MM.1S (cell line): ENCODE results near the gene SH2D7.

Experiments
- DNase-seq: peaks from one replicate; pipeline ENCODE4 v3.0.0-alpha.2; 2015
- H2AFZ ChIP-seq: fragments of 300-600 bp; sonication (generic); 2 replicates; pipeline ENCODE4 v1.6.0; 2016; ENCODE audit warnings: antibody characterized with exemption, low read length
- H3F3A ChIP-seq: fragments of 300-600 bp; sonication (generic); 2 replicates; pipeline ENCODE4 v1.6.1; 2016; ENCODE audit warnings: mild to moderate bottlenecking, antibody characterized with exemption, low read length, moderate library complexity, mixed read lengths; ENCODE audit not compliant: insufficient read depth
- H3K27ac ChIP-seq: fragments of 300-600 bp; sonication (generic); 2 replicates; pipeline ENCODE4 v1.5.1; 2016; ENCODE audit warnings: mild to moderate bottlenecking, low read length
- H3K27me3 ChIP-seq: fragments of 300-600 bp; sonication (generic); replicated peaks from 2 replicates; pipeline ENCODE4 v1.6.0; 2016; ENCODE audit warnings: low read length; ENCODE audit not compliant: insufficient read depth
- H3K36me3 ChIP-seq: fragments of 300-600 bp; sonication (generic); replicated peaks from 2 replicates; pipeline ENCODE4 v1.6.1; 2016; ENCODE audit warnings: mild to moderate bottlenecking, low read length, mixed read lengths; ENCODE audit not compliant: insufficient read depth
- H3K4me1 ChIP-seq: fragments of 300-600 bp; sonication (generic); 2 replicates; pipeline ENCODE4 v1.6.1; 2016; ENCODE audit warnings: low read length, mixed read lengths
- H3K4me2 ChIP-seq: fragments of 300-600 bp; sonication (generic); 2 replicates; pipeline ENCODE4 v1.6.0; 2016; ENCODE audit warnings: low read depth, low read length
- H3K4me3 ChIP-seq: fragments of 300-600 bp; sonication (generic); 2 replicates; pipeline ENCODE4 v1.5.1; 2016; ENCODE audit warnings: low read length, mixed read lengths
- H3K79me2 ChIP-seq: fragments of 300-600 bp; sonication (generic); 2 replicates; pipeline ENCODE4 v1.6.1; 2016; ENCODE audit warnings: mixed run types, low read length, mixed read lengths
- H3K9ac ChIP-seq: fragments of 300-600 bp; sonication (generic); 2 replicates; pipeline ENCODE4 v1.6.1; 2016; ENCODE audit warnings: low read length, mixed read lengths
- H3K9me2 ChIP-seq: fragments of 300-600 bp; sonication (generic); replicated peaks from 2 replicates; pipeline ENCODE4 v1.6.1; 2016; ENCODE audit warnings: mild to moderate bottlenecking, low read length, mixed read lengths; ENCODE audit not compliant: insufficient read depth
- H3K9me3 ChIP-seq: fragments of 300-600 bp; sonication (generic); replicated peaks from 2 replicates; pipeline ENCODE4 v1.6.1; 2016; ENCODE audit warnings: mild to moderate bottlenecking, low read length, mixed read lengths; ENCODE audit not compliant: insufficient read depth
- H4K20me1 ChIP-seq: fragments of 300-600 bp; sonication (generic); 2 replicates; pipeline ENCODE4 v1.6.1; 2016; ENCODE audit warnings: mild to moderate bottlenecking, low read length, moderate library complexity, mixed read lengths; ENCODE audit not compliant: insufficient read depth
- EZH2 ChIP-seq: fragments of 300-600 bp; sonication (generic); optimal IDR thresholded peaks from 2 replicates; pipeline ENCODE3; 2017; ENCODE audit warnings: low read depth, mild to moderate bottlenecking, antibody characterized with exemption, low read length, mixed read lengths
- EZH2phosphoT487 ChIP-seq: fragments of 300-600 bp; sonication (generic); IDR thresholded peaks from 2 replicates; pipeline ENCODE4 v1.6.1; 2018; ENCODE audit warnings: antibody characterized with exemption, low read length
- TF ChIP-seq, protein P1 (sequence below): fragments of 300-600 bp; sonication (generic); IDR thresholded peaks from 2 replicates; pipeline ENCODE4 v1.5.1; 2016; ENCODE audit warnings: antibody characterized with exemption, low read length, mixed read lengths

Gene SH2D7

DNA sequence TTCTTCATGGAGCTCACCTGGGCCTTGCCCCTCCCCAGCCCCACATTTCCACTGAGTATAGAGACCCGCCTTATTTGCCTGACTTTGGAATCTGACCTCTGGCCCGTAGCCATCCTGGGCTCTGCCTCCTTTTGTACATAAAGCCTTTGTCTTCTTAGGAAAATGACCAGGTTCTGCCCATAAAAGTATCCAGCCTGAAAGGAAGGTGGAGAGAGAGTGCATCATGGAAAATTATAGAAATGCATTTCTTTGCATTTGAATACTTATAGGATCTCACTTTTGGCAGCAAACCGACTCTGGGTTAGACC is 3.6 kb upstream of the SH2D7 start:
- H3K9ac ChIP-seq = no peak overlapping the region
- TF ChIP-seq, protein P1, sequence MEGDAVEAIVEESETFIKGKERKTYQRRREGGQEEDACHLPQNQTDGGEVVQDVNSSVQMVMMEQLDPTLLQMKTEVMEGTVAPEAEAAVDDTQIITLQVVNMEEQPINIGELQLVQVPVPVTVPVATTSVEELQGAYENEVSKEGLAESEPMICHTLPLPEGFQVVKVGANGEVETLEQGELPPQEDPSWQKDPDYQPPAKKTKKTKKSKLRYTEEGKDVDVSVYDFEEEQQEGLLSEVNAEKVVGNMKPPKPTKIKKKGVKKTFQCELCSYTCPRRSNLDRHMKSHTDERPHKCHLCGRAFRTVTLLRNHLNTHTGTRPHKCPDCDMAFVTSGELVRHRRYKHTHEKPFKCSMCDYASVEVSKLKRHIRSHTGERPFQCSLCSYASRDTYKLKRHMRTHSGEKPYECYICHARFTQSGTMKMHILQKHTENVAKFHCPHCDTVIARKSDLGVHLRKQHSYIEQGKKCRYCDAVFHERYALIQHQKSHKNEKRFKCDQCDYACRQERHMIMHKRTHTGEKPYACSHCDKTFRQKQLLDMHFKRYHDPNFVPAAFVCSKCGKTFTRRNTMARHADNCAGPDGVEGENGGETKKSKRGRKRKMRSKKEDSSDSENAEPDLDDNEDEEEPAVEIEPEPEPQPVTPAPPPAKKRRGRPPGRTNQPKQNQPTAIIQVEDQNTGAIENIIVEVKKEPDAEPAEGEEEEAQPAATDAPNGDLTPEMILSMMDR = no peak
- TF ChIP-seq EZH2 (no peak), EZH2phosphoT487 (no peak)
- H3K4me2 ChIP-seq = no peak overlapping the region
- no peak overlapping the region for H2AFZ ChIP-seq
- H3K9me3 ChIP-seq = no peaks in the 10 kb centered on the region
- no peaks in the 10 kb centered on the region for H4K20me1 ChIP-seq
- H3K4me3 ChIP-seq = no peak overlapping the region
- H3K9me2 ChIP-seq = no peaks in the 10 kb centered on the region
- no peaks in the 10 kb centered on the region for H3F3A ChIP-seq
- peaks cover 22% of the 10 kb centered on the region for H3K4me1 ChIP-seq
- no peak for DNase-seq
- H3K79me2 ChIP-seq = no peaks in the 10 kb centered on the region
- no peaks in the 10 kb centered on the region for H3K36me3 ChIP-seq
- H3K27ac ChIP-seq = no peak overlapping the region
- H3K27me3 ChIP-seq = no peaks in the 10 kb centered on the region

DNA sequence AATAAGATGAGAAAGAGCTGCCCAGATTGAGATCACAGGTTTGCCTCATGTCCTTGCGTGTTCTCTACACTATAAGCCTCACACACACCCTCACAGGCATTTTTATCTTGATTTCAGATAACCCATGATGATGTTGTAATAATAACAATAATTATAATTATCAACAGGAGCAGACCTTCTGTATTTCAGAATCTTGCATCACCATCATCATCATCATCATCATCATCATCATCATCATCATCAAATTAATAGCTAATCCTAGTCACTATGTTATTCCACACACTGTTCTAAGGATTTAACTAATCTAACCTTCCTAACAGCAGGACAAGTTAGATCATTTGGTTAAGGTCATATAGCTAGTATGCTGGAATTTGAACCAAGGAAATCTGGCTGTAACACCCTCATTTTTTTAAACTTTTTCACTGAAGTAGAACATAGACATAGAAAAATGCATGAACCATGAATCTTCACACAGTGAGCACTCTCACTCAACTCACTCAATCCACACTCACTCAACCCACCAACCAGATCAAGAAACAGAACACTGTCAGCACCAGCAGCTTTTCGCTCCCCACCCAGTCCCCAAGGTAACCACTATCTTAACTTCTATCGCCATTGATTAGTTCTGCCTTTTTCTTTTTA is 1.8 kb upstream of the SH2D7 start:
- H3K9me2 ChIP-seq = no peaks in the 10 kb centered on the region
- no peaks in the 10 kb centered on the region for H3K79me2 ChIP-seq
- no peaks in the 10 kb centered on the region for H3K9me3 ChIP-seq
- H3K36me3 ChIP-seq = no peaks in the 10 kb centered on the region
- DNase-seq = no peak
- H3K4me3 ChIP-seq = no peak overlapping the region
- H2AFZ ChIP-seq = no peak overlapping the region
- H4K20me1 ChIP-seq = no peaks in the 10 kb centered on the region
- no peak overlapping the region for H3K27ac ChIP-seq
- H3K27me3 ChIP-seq = no peaks in the 10 kb centered on the region
- no peak overlapping the region for H3K9ac ChIP-seq
- TF ChIP-seq EZH2phosphoT487 = no peak
- TF ChIP-seq EZH2 = no peak
- TF ChIP-seq, protein P1 = no peak
- H3K4me2 ChIP-seq = no peak overlapping the region
- peaks cover 11% of the 10 kb centered on the region for H3K4me1 ChIP-seq
- no peaks in the 10 kb centered on the region for H3F3A ChIP-seq

DNA sequence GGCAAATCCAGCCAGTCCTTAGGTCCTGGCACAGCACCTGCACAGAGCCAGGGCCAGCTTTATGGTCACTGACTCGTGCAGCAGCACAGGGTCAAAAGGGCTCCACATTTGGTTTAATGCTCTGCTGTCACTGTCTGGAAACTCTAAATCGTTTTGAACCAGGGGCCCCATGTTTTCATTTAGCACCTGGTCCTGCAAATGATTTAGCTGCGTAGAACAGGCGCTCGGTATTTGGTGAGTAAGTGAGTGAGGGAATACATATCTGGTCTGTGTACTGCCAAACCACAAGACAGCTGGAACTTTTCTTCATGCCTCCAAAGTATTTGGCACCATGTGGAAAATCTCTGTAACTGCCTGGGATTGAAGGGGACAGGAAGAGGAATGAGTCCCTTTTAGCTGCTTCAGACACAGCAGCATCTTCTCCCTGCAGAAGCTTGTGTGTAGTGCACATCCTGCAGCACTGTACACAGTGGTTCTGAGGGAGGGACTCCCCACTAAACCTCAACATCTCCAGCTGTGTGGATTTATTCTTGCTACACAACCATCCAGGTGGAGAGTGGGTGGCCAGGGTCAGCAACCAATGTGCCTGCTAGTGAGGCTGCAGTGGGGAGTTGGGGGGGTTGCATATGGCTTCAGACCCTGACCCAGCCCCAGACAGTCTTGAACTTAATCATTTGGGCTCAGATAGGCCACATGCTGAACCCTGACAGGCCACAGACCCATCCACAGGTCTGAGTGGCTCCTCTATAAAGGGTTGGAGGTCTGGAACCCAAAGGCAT is 1.1 kb downstream of the SH2D7 start:
- no peaks in the 10 kb centered on the region for H3K79me2 ChIP-seq
- no peak overlapping the region for H3K27ac ChIP-seq
- no peak overlapping the region for H3K4me2 ChIP-seq
- no peaks in the 10 kb centered on the region for H4K20me1 ChIP-seq
- no peak overlapping the region for H3K9ac ChIP-seq
- H3K36me3 ChIP-seq = no peaks in the 10 kb centered on the region
- no peaks in the 10 kb centered on the region for H3K9me2 ChIP-seq
- H3K27me3 ChIP-seq = no peaks in the 10 kb centered on the region
- no peaks in the 10 kb centered on the region for H3K9me3 ChIP-seq
- no peak for TF ChIP-seq EZH2phosphoT487
- TF ChIP-seq EZH2 = no peak
- TF ChIP-seq, protein P1 = no peak
- no peak overlapping the region for H3K4me3 ChIP-seq
- no peaks in the 10 kb centered on the region for H3F3A ChIP-seq
- H3K4me1 ChIP-seq = peaks cover 3% of the 10 kb centered on the region
- H2AFZ ChIP-seq = no peak overlapping the region
- no peak for DNase-seq
